Adrenal gland (tissue), 5 donors: ENCODE data around the gene PRR19.

Source experiments
- POLR2A ChIP-seq, 2 donors: fragments of 450-650 bp; IDR thresholded peaks; one replicate each; pipeline ENCODE4 v1.6.1; 2017; ENCODE audit warnings: antibody characterized with exemption in 2 of 2, mild to moderate bottlenecking in 2 of 2, moderate library complexity in 1 of 2
- TF ChIP-seq, protein P1 (sequence below), 6 experiments: fragments of 450-650 bp in 4 of 6; fragments of 200-600 bp in 2 of 6; sonication (generic) in 1 of 6; IDR thresholded peaks; 1 replicate in 5 of 6; 2 replicates in 1 of 6; pipeline versions ENCODE4 v1.5.1 to v1.8.0; 2016 to 2021; ENCODE audit warnings: antibody characterized with exemption in 6 of 6, mild to moderate bottlenecking in 2 of 6, moderate library complexity in 1 of 6
- donor health status: DM: no; HTN: no; CAD: no.

DNA sequence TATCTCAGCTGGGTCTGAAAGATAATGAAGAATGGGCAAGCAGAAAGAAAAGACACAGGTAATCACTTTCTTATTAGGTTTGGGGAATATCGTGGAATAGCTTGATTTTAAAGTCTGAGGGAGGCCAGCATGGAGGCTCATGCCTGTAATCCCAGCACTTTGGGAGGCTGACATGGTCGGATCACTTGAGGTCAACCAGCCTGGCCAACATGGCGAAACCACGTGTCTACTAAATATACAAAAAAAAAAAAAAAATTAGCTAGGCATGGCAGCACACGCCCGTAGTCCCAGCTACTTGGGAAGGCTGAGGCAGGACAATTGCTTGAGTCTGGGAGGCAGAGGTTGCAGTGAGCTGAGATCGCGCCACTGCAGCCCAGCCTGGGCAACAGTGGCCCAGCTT is 1.9 kb downstream of the PRR19 start:
- TF ChIP-seq POLR2A (IDR thresholded peaks at IDR 0.05) = no peak
- TF ChIP-seq, protein P1, sequence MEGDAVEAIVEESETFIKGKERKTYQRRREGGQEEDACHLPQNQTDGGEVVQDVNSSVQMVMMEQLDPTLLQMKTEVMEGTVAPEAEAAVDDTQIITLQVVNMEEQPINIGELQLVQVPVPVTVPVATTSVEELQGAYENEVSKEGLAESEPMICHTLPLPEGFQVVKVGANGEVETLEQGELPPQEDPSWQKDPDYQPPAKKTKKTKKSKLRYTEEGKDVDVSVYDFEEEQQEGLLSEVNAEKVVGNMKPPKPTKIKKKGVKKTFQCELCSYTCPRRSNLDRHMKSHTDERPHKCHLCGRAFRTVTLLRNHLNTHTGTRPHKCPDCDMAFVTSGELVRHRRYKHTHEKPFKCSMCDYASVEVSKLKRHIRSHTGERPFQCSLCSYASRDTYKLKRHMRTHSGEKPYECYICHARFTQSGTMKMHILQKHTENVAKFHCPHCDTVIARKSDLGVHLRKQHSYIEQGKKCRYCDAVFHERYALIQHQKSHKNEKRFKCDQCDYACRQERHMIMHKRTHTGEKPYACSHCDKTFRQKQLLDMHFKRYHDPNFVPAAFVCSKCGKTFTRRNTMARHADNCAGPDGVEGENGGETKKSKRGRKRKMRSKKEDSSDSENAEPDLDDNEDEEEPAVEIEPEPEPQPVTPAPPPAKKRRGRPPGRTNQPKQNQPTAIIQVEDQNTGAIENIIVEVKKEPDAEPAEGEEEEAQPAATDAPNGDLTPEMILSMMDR (IDR thresholded peaks at IDR 0.05) = no peak
